ENCODE results near the gene CDK18. TPM values are rescaled to one million over a fixed set of nuclear protein-coding genes. Genes with fewer than 3 reads are reported as not detected.

The CDK18 gene
- total and polyA plus RNA-seq, 10 of the 15 experiments (the other 5 are each of a cell fraction or from before 2014, with no cell fraction given), result 0.13 to 4.4 (median 0.52) TPM; not detected in 2

DNA sequence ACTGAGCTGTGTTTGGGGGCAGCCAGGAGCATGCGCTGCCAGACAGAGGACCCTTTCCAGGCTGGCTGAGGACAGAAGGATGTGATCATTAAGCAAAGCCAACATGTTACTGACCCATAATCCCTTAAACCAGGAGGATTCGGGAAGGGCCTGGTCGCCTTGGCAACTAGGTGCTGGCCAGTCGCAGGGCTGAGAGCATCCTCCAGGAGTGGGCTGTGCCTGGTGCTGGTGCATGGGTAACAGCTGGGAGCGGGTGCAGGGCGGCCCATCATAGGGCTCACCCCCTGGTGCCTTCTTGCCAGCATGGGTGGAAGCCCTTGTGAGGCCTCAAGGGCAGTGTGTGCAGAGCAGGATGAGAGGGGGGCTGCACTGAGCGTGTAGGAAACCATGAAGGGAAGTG is 17.2 kb downstream of the CDK18 start:
- no peak overlapping the region for H3K4me3 ChIP-seq
- ATAC-seq (no peak), FAIRE-seq (no peak), DNase-seq (ENCODE audit: low read depth, low spot score) (no peak)
- BruUV-seq (replicated peaks), result no TSS peak
- no peaks in the 10 kb centered on the region for H3K36me3 ChIP-seq (ENCODE audit: control insufficient read depth in 2 of 2, insufficient read depth in 2 of 2, low read length in 1 of 2)
- peaks cover 0 to 1% of the 10 kb centered on the region in 2 experiments; a peak in 2 of 4 replicates for H3K27me3 ChIP-seq (replicated peaks in 1 of 2; ENCODE audit: control insufficient read depth in 2 of 2, insufficient read depth in 2 of 2, low read length in 1 of 2)
- ChIA-PET POLR2A (no interaction called here), SMC1A (ENCODE audit: uncharacterized antibody, unreplicated experiment) (interaction anchor here (1.0 to 10.0 kb wide), 5 partner anchors 32 to 189 kb away, joined by 3 to 319 read pairs (median 12); partner anchors contain the start of gene ELK4), RAD21 (ENCODE audit: unreplicated experiment) (interaction anchor here (3.1 to 6.7 kb wide), 3 partner anchors 32 to 125 kb away, joined by 8 to 342 read pairs (median 70); no protein-coding TSS in a partner anchor), CTCF (interaction anchor here (1.2 to 31.6 kb wide), 11 partner anchors 9 to 260 kb away, joined by 4 to 891 read pairs (median 9); partner anchors contain the start of genes ELK4 and KLHDC8A)
- in situ Hi-C loops (cut with MboI), result loop anchor here (5.0 kb wide), 2 partner anchors 34 to 124 kb away; no protein-coding TSS in a partner anchor
- no peaks in the 10 kb centered on the region for H4K20me1 ChIP-seq (ENCODE audit: control insufficient read depth, insufficient read depth)
- no peak overlapping the region for H3K27ac ChIP-seq (ENCODE audit: control insufficient read depth, insufficient read depth)
- no peak overlapping the region for H3K9ac ChIP-seq (ENCODE audit: control insufficient read depth, insufficient read depth, low read length)
- TF ChIP-seq, protein P1, sequence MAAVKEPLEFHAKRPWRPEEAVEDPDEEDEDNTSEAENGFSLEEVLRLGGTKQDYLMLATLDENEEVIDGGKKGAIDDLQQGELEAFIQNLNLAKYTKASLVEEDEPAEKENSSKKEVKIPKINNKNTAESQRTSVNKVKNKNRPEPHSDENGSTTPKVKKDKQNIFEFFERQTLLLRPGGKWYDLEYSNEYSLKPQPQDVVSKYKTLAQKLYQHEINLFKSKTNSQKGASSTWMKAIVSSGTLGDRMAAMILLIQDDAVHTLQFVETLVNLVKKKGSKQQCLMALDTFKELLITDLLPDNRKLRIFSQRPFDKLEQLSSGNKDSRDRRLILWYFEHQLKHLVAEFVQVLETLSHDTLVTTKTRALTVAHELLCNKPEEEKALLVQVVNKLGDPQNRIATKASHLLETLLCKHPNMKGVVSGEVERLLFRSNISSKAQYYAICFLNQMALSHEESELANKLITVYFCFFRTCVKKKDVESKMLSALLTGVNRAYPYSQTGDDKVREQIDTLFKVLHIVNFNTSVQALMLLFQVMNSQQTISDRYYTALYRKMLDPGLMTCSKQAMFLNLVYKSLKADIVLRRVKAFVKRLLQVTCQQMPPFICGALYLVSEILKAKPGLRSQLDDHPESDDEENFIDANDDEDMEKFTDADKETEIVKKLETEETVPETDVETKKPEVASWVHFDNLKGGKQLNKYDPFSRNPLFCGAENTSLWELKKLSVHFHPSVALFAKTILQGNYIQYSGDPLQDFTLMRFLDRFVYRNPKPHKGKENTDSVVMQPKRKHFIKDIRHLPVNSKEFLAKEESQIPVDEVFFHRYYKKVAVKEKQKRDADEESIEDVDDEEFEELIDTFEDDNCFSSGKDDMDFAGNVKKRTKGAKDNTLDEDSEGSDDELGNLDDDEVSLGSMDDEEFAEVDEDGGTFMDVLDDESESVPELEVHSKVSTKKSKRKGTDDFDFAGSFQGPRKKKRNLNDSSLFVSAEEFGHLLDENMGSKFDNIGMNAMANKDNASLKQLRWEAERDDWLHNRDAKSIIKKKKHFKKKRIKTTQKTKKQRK (IDR thresholded peaks at IDR 0.05; ENCODE audit: low read depth, low read length), result no peak
- no peak for TF ChIP-seq EGR1 (IDR thresholded peaks at IDR 0.05; ENCODE audit: borderline replicate concordance in 1 of 2, low read depth in 2 of 2, low read length in 2 of 2)
- no peak for TF ChIP-seq ZNF384 (IDR thresholded peaks at IDR 0.05; ENCODE audit: borderline replicate concordance, low read depth, low read length)
- no peaks in the 10 kb centered on the region for H3K79me2 ChIP-seq (ENCODE audit: control insufficient read depth, insufficient read depth, low read length)
- no peaks in the 10 kb centered on the region for H3K9me3 ChIP-seq (replicated peaks; ENCODE audit: control insufficient read depth, insufficient read depth, low read length)
- no peak overlapping the region for H2AFZ ChIP-seq (ENCODE audit: control insufficient read depth, low read depth, low read length)
- intact Hi-C loops (cut with micrococcal nuclease; ENCODE audit: unreplicated experiment), result loop anchor here (10.0 kb wide), 1 partner anchor 247 kb away; no protein-coding TSS in a partner anchor
- no peaks in the 10 kb centered on the region for H3K4me1 ChIP-seq (ENCODE audit: control insufficient read depth, insufficient read depth, low read length)
- H3K4me2 ChIP-seq (ENCODE audit: control insufficient read depth, insufficient read depth), result no peak overlapping the region
- 29% methylated on average over 7 of the region's 7 CpGs for WGBS (ENCODE audit: insufficient coverage, insufficient replicate concordance, low lambda C conversion rate, missing lambda C conversion rate)

Measured in GM12878 (cell line).